K562 (cell line): ENCODE data around the gene PSMC2. TPM values are rescaled to one million over a fixed set of nuclear protein-coding genes. Genes with fewer than 3 reads are reported as not detected.

Experiments
- CTBP1 ChIP-seq: fragments of 450-650 bp; IDR thresholded peaks from 2 replicates; pipeline ENCODE4 v1.6.1; 2016; ENCODE audit warnings: borderline replicate concordance
- ETV1 ChIP-seq: fragments of 450-650 bp; conservative IDR thresholded peaks from 2 replicates; pipeline ENCODE4 v1.6.1; 2016; ENCODE audit warnings: missing genetic modification characterization, control low read depth, low read depth, missing compliant biosample characterization
- MCM2 ChIP-seq: fragments of 450-650 bp; IDR thresholded peaks from 2 replicates; pipeline ENCODE4 v1.6.1; 2017; ENCODE audit warnings: low read depth, mild to moderate bottlenecking
- MCM5 ChIP-seq: fragments of 450-650 bp; IDR thresholded peaks from 2 replicates; pipeline ENCODE4 v1.6.1; 2016; ENCODE audit warnings: low read depth
- NEUROD1 ChIP-seq: fragments of 150-350 bp; IDR thresholded peaks from 2 replicates; pipeline ENCODE4 v1.6.1; 2014; ENCODE audit warnings: borderline replicate concordance, low read length, low read depth; ENCODE audit not compliant: partially characterized antibody
- NFE2L1 ChIP-seq: fragments of 450-650 bp; IDR thresholded peaks from 2 replicates; pipeline ENCODE4 v1.6.1; 2016; ENCODE audit warnings: missing genetic modification characterization, low read depth, mild to moderate bottlenecking, missing compliant biosample characterization, moderate library complexity, borderline replicate concordance
- PRPF4 ChIP-seq: fragments of 200-400 bp; formaldehyde crosslinking; IDR thresholded peaks from one replicate; pipeline ENCODE4 v1.6.1; 2017; ENCODE audit warnings: low read length, low read depth, mild to moderate bottlenecking; ENCODE audit not compliant: insufficient read depth, poor library complexity, severe bottlenecking
- RBM22 ChIP-seq: fragments of 200-400 bp; formaldehyde crosslinking; IDR thresholded peaks from 2 replicates; pipeline ENCODE4 v1.6.1; 2018; ENCODE audit warnings: low read length, low read depth; ENCODE audit not compliant: poor library complexity, severe bottlenecking
- TAL1 ChIP-seq: fragments of 450-650 bp; IDR thresholded peaks from 2 replicates; pipeline ENCODE4 v1.6.1; 2016; ENCODE audit warnings: mild to moderate bottlenecking
- U2AF2 ChIP-seq: fragments of 200-400 bp; formaldehyde crosslinking; optimal IDR thresholded peaks from 2 replicates; pipeline ENCODE3; 2017; ENCODE audit warnings: low read depth, mild to moderate bottlenecking, low read length
- ZNF3 ChIP-seq: fragments of 250-450 bp; sonication (Bioruptor Pico); IDR thresholded peaks from 2 replicates; pipeline ENCODE4 v1.5.0; 2021; ENCODE audit warnings: mild to moderate bottlenecking, moderate library complexity
- ZNF57 ChIP-seq: fragments of 450-650 bp; formaldehyde crosslinking; IDR thresholded peaks from 2 replicates; pipeline ENCODE4 v1.4.0; 2020; ENCODE audit warnings: mild to moderate bottlenecking, moderate library complexity
- ZNF586 ChIP-seq: fragments of 450-650 bp; formaldehyde crosslinking; conservative IDR thresholded peaks from 2 replicates; pipeline ENCODE4 v1.4.0; 2020; ENCODE audit warnings: mild to moderate bottlenecking, moderate library complexity
- ZNF717 ChIP-seq: fragments of 250-450 bp; sonication (Bioruptor Pico); IDR thresholded peaks from 2 replicates; pipeline ENCODE4 v1.5.0; 2021
- polyA plus RNA-seq, 8 experiments: library from polyadenylated mRNA; depleted of rRNA in 4 of 8; stranded (reverse) in 5 of 8; unstranded in 3 of 8; fragments of >200 nt; fragmentation: Nextera tagmentation in 2 of 8; fragmentation: Illumina TruSeq in 1 of 8; extraction: Ambion mirVana in 2 of 8; extraction: Trizol in 1 of 8; gene quantifications; 2 replicates each; pipeline versions ENCODE4 v1.2.1 to v1.2.3, GENCODE V29; 2011 to 2014; ENCODE audit warnings: inconsistent platforms in 1 of 8, missing spikeins in 1 of 8
- total RNA-seq, 7 experiments: library from RNA; depleted of rRNA in 6 of 7; stranded (reverse); fragments of >200 nt in 6 of 7; fragmentation: Illumina TruSeq in 2 of 7; extraction: Trizol in 2 of 7; gene quantifications; 2 replicates each; pipeline versions ENCODE4 v1.2.1 to v1.2.3, GENCODE V29; 2011 to 2021; ENCODE audit warnings: low replicate concordance in 1 of 7
- TF ChIP-seq, protein P1 (sequence below): fragments of 250-450 bp; sonication (Bioruptor Pico); IDR thresholded peaks from 2 replicates; pipeline ENCODE4 v1.9.0; 2021; ENCODE audit warnings: mild to moderate bottlenecking
- TF ChIP-seq, protein P2 (sequence below): fragments of 200-400 bp; formaldehyde crosslinking; IDR thresholded peaks from 2 replicates; pipeline ENCODE4 v1.6.1; 2017; ENCODE audit warnings: mild to moderate bottlenecking, low read depth, low read length, moderate library complexity
- TF ChIP-seq, protein P3 (sequence below): sonication (generic); formaldehyde crosslinking; IDR thresholded peaks from 2 replicates; pipeline ENCODE4 v1.4.0; 2020; ENCODE audit warnings: mild to moderate bottlenecking, missing genetic modification reagents
- TF ChIP-seq, protein P4 (sequence below): sonication (generic); formaldehyde crosslinking; IDR thresholded peaks from 2 replicates; pipeline ENCODE4 v1.8.0; 2022; ENCODE audit warnings: mild to moderate bottlenecking, missing genetic modification reagents
- TF ChIP-seq, protein P5 (sequence below): IDR thresholded peaks from 3 replicates; pipeline ENCODE4 v1.6.1; 2011; ENCODE audit warnings: borderline replicate concordance, mild to moderate bottlenecking, moderate library complexity; ENCODE audit not compliant: insufficient read length; ENCODE audit errors: extremely low read depth

PSMC2 gene
- total and polyA plus RNA-seq, 9 of the 15 experiments (the other 6 are each of a cell fraction or from before 2014, with no cell fraction given): 316 to 1,105 (median 511) TPM

DNA sequence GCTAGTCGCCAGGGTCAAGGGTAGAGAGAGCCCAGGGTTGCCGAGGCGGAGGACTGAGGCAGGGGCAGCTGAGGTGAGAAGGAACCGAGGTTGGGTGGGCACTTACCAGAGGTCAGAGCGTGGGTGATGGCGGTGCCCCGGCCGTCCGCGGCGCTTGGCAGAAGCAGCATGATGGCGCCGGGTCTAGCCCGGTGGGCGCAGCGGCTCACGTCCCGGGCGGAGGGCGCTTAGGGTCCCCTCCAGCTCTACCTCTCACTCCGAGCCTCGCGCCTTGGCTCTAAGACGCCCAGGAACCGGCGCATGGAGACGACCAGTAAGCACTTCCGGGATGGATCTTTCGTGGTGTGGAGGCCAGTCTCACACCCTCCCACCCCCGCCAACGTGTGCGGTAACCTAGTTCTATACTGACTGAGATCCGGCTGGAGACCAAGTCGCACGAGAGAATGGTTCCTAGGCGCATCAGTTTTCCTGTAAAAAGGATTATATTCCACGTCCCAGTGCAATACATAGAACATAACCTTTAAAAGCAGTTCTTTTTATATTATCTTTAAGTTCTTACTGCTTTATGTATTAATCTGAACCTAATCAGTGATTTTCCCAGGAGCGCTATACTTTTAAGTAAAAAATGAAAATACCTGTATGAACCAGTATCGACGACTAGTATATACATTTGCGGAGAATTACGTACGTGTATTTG lies 2.8 kb upstream of the PSMC2 start, which contains the start of gene DNAJC2 (continued):
- TF ChIP-seq, protein P1, sequence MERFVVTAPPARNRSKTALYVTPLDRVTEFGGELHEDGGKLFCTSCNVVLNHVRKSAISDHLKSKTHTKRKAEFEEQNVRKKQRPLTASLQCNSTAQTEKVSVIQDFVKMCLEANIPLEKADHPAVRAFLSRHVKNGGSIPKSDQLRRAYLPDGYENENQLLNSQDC (CRISPR knock-in tag): peak; percentile 79; the same call in 1 of the 2 replicates
- TF ChIP-seq ZNF57 (CRISPR knock-in tag) (no peak), U2AF2 (no peak), NFE2L1 (tag) (no peak), NEUROD1 (peak; percentile 90), CTBP1 (peak; percentile 47; the same call in 1 of the 2 replicates), ZNF586 (no peak), MCM2 (no peak), TAL1 (no peak), MCM5 (no peak), ETV1 (peak; percentile 91), ZNF717 (CRISPR knock-in tag) (no peak), PRPF4 (no peak), ZNF3 (CRISPR knock-in tag) (no peak), RBM22 (peak; percentile 44)
- TF ChIP-seq, protein P2, sequence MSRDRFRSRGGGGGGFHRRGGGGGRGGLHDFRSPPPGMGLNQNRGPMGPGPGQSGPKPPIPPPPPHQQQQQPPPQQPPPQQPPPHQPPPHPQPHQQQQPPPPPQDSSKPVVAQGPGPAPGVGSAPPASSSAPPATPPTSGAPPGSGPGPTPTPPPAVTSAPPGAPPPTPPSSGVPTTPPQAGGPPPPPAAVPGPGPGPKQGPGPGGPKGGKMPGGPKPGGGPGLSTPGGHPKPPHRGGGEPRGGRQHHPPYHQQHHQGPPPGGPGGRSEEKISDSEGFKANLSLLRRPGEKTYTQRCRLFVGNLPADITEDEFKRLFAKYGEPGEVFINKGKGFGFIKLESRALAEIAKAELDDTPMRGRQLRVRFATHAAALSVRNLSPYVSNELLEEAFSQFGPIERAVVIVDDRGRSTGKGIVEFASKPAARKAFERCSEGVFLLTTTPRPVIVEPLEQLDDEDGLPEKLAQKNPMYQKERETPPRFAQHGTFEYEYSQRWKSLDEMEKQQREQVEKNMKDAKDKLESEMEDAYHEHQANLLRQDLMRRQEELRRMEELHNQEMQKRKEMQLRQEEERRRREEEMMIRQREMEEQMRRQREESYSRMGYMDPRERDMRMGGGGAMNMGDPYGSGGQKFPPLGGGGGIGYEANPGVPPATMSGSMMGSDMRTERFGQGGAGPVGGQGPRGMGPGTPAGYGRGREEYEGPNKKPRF: no peak
- TF ChIP-seq, protein P3, sequence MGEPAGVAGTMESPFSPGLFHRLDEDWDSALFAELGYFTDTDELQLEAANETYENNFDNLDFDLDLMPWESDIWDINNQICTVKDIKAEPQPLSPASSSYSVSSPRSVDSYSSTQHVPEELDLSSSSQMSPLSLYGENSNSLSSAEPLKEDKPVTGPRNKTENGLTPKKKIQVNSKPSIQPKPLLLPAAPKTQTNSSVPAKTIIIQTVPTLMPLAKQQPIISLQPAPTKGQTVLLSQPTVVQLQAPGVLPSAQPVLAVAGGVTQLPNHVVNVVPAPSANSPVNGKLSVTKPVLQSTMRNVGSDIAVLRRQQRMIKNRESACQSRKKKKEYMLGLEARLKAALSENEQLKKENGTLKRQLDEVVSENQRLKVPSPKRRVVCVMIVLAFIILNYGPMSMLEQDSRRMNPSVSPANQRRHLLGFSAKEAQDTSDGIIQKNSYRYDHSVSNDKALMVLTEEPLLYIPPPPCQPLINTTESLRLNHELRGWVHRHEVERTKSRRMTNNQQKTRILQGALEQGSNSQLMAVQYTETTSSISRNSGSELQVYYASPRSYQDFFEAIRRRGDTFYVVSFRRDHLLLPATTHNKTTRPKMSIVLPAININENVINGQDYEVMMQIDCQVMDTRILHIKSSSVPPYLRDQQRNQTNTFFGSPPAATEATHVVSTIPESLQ (CRISPR knock-in tag): peak; percentile 51; the same call in 1 of the 2 replicates
- TF ChIP-seq, protein P4, sequence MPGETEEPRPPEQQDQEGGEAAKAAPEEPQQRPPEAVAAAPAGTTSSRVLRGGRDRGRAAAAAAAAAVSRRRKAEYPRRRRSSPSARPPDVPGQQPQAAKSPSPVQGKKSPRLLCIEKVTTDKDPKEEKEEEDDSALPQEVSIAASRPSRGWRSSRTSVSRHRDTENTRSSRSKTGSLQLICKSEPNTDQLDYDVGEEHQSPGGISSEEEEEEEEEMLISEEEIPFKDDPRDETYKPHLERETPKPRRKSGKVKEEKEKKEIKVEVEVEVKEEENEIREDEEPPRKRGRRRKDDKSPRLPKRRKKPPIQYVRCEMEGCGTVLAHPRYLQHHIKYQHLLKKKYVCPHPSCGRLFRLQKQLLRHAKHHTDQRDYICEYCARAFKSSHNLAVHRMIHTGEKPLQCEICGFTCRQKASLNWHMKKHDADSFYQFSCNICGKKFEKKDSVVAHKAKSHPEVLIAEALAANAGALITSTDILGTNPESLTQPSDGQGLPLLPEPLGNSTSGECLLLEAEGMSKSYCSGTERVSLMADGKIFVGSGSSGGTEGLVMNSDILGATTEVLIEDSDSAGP (CRISPR knock-in tag): no peak; the same call in 1 of the 2 replicates
- TF ChIP-seq, protein P5, sequence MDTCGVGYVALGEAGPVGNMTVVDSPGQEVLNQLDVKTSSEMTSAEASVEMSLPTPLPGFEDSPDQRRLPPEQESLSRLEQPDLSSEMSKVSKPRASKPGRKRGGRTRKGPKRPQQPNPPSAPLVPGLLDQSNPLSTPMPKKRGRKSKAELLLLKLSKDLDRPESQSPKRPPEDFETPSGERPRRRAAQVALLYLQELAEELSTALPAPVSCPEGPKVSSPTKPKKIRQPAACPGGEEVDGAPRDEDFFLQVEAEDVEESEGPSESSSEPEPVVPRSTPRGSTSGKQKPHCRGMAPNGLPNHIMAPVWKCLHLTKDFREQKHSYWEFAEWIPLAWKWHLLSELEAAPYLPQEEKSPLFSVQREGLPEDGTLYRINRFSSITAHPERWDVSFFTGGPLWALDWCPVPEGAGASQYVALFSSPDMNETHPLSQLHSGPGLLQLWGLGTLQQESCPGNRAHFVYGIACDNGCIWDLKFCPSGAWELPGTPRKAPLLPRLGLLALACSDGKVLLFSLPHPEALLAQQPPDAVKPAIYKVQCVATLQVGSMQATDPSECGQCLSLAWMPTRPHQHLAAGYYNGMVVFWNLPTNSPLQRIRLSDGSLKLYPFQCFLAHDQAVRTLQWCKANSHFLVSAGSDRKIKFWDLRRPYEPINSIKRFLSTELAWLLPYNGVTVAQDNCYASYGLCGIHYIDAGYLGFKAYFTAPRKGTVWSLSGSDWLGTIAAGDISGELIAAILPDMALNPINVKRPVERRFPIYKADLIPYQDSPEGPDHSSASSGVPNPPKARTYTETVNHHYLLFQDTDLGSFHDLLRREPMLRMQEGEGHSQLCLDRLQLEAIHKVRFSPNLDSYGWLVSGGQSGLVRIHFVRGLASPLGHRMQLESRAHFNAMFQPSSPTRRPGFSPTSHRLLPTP: no peak
